GM12873 (cell line): ENCODE results near the gene HOMER2.

Experiments
- CTCF ChIP-seq: IDR thresholded peaks from 2 replicates; pipeline ENCODE4 v1.5.1; 2012; ENCODE audit warnings: low read depth, mild to moderate bottlenecking, moderate library complexity, low read length, control low read depth; ENCODE audit not compliant: insufficient read depth; ENCODE audit errors: missing control alignments

Gene HOMER2

GRCh38 chr15:82946155-82946701, 6.3 kb downstream of the HOMER2 start:
- no peak for TF ChIP-seq CTCF

- TF ChIP-seq CTCF: no peak
Observed at GRCh38 chr15:82945326-82945725, 7.2 kb downstream of the HOMER2 start.

DNA sequence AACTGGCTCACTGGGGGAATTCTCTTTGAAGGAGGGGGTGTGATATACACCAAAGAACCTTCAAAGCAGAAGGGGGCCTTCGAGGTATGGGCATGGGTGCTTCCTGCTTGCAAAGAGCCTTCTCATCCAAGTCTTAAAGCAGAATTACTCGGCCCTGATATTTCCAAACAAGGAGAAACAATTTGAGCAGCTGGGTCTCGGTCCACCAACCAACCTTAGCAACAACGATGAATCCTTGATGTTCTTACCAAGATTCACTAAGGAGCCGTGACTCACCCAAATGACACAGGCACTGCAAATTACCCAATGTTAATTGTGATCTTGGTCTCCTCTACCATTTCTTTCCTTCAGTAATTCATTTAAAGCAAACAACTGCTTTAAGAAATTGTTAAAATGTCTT, 7.7 kb downstream of the HOMER2 start:
- TF ChIP-seq CTCF: no peak

DNA sequence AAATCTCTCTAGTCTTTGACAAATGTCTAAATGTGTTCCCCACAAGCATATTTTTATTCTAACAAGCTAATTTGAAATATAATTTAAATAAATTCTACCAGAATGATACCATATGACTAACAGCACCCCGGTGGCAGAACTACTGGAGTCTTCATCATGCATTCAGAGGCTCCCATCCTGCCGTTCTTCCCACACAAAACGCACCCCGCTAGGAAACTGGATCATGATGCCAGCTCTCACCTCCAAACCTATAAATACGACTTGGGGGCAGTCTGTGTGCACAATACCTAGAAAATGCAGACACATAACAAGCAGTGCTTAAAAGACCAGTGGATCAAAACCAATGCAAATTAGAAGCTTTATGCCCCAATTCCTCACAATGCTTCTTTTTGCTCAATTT, 8.5 kb downstream of the HOMER2 start:
- no peak for TF ChIP-seq CTCF

- TF ChIP-seq CTCF: no peak
Observed at GRCh38 chr15:82943176-82943575, 9.3 kb downstream of the HOMER2 start.

DNA sequence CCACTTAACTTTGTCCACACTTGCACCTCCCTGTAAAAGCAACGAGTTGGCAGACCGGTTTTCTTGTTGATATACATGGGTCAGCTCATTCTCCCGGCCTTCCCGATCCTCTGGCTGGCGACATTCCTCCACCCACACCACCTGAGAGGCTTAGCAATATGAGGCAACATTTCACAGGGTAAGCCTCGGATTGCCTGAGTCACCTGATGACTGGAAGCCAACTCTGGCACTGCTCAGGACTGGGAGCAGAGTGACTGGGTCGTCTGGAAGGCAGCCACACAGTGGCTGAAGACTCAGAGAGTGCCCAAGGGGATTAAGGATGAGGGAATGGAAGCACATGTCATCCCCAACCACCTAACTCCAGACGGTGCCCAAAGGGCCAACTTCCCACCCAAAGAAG, 9.8 kb downstream of the HOMER2 start:
- no peak for TF ChIP-seq CTCF

DNA sequence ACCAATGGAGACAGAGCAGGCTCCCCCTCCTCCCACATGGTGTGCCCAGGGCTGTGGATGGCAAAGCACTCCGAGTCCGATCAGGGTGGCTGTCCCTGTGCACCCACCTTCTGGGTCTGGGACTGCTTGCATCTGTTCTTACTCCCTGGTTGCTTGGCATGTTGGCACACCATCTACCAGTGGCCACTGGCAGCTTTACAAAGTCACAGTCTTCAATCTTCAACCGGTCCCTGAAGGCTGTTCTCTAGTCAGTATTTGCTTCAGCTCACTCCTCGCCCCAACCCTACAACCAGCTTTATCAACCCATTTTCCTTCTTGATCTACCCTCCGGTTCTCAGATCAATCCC, 14.8 kb downstream of the HOMER2 start:
- TF ChIP-seq CTCF: no peak

DNA sequence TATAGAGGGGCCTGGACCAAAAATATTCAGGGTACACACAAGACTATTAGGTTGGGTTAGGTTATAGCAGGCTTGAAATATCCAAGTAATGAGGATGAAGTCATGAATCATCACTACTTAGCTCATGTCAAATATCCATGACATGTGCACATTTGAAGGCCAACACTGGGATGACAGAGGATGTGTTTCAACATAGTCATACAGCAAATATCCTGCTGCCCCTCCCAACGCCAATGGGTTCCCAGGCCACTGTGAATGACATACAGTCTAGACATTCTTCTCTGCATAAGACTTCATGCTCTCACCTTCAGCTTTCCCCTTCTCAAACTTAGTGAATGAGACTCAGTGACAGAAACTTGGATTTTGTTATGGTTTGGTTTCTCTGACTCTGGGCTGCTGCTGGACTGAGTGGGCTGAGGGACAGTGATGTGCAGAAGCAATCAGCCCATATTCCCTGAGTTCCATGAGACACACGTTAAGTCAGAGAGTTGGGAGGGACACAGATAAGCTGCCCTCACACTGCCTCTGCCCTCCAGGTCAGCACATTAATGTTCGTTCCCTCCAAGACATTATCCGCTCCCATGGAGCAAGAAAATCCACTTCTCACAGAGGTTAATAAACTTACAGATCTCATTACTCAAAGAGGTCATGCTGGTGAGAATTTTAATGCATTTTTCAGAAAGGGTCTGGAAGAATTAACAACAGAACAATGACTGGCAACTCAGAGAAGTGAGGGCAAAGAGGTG, 15.4 kb downstream of the HOMER2 start:
- TF ChIP-seq CTCF: no peak
